ENCODE data around the gene RCBTB2. TPM values are rescaled to one million over a fixed set of nuclear protein-coding genes. Genes with fewer than 3 reads are reported as not detected.

Gene RCBTB2
- total RNA-seq, 1 donor from 2014 or later: 20.1 TPM

DNA sequence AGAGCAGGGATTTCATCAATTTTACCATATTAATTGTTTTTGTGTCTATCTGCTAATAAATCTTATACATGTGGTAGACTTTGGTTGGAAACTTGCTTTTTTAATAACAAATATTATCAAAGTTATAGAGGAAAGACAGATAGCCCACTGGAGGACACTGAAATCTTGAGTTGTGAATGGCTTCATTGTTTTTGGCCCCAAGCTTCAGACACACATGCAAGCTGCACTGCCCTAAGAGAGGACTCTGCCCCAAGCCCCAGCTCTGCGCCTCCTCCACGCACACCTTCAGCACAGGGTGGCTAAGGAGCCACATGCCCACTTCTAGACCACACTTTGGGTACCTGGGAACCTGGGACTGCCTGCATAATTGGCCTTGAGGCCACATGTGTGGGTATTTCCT, 35.2 kb downstream of the RCBTB2 start:
- H3K4me3 ChIP-seq: no peak overlapping the region
- intact Hi-C loops (cut with DNase I): no loop called here
- no peak for DNase-seq
- ATAC-seq: no peak
- H3K27me3 ChIP-seq (ENCODE audit: low read depth): no peaks in the 10 kb centered on the region
- H3K9me3 ChIP-seq: no peaks in the 10 kb centered on the region
- H3K27ac ChIP-seq: no peak overlapping the region
- H3K36me3 ChIP-seq: peaks cover 5% of the 10 kb centered on the region
- TF ChIP-seq, protein P1, sequence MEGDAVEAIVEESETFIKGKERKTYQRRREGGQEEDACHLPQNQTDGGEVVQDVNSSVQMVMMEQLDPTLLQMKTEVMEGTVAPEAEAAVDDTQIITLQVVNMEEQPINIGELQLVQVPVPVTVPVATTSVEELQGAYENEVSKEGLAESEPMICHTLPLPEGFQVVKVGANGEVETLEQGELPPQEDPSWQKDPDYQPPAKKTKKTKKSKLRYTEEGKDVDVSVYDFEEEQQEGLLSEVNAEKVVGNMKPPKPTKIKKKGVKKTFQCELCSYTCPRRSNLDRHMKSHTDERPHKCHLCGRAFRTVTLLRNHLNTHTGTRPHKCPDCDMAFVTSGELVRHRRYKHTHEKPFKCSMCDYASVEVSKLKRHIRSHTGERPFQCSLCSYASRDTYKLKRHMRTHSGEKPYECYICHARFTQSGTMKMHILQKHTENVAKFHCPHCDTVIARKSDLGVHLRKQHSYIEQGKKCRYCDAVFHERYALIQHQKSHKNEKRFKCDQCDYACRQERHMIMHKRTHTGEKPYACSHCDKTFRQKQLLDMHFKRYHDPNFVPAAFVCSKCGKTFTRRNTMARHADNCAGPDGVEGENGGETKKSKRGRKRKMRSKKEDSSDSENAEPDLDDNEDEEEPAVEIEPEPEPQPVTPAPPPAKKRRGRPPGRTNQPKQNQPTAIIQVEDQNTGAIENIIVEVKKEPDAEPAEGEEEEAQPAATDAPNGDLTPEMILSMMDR (IDR thresholded peaks at IDR 0.05): no peak
- peaks cover 17% of the 10 kb centered on the region for H3K4me1 ChIP-seq

DNA sequence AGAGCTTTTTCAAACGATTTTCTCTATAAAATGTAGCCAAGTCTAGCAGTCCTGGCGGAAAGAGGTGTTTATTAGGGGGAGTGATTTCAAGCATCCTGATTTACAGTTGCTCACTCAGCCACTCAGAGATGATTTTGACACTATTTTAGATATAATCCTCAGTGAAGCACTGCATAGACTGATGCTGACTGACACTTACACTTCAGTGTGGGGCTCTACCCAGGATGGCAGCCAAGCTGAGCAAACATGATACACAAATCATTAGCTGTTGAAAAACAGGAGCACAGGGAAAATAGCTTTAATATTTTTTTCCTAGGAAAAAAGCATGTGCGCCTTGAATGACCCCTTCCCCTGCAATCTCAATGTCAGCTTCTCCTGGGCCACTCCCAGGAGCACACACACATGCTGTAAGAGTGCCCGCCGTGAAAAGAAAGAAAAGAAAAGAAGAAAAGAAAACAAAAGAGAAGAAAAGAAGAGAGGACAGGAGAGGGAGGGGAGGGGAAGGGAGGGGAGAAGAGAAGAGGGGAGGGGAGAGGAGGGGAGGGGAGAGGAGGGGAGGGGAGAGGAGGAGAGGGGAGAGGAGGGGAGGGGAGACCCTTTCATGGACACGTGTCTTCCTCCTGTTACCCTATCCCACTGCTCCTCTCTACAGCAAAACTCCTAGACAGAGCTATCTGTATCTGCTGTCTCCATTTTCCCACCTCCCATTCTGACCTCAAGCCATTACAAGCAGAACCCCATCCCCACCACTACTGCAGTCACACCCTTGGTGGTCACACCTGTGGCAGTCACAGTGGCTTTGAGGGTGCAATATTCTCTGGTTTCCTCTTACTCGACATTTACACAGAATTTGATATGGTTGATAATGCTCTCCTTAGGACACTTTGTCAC, 36.4 kb downstream of the RCBTB2 start:
- intact Hi-C loops (cut with DNase I): no loop called here
- H3K36me3 ChIP-seq: peaks cover 5% of the 10 kb centered on the region
- no peak overlapping the region for H3K27ac ChIP-seq
- H3K27me3 ChIP-seq (ENCODE audit: low read depth): no peaks in the 10 kb centered on the region
- ATAC-seq (no peak), DNase-seq (no peak)
- TF ChIP-seq, protein P1 (IDR thresholded peaks at IDR 0.05): no peak
- H3K4me1 ChIP-seq: peaks cover 24% of the 10 kb centered on the region
- H3K9me3 ChIP-seq: no peaks in the 10 kb centered on the region
- no peak overlapping the region for H3K4me3 ChIP-seq

DNA sequence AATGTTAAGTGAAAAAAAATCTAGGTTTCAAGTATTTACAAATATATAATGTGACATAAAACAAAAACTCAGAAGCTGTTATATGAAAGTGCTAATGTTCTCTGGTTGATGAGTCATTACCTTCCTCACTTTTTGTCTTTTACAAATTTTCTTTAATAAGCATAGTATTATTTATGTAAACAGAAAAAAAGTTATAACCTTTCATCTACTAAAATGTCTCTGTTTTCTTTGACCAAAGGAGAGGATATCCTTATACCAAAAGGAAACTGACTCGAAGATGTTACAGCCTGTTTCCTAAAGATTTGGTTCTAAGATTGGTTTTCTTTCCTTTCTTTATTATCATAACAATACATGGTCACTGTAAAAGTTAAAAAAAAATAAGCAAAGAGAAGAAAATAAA, 38.0 kb downstream of the RCBTB2 start:
- TF ChIP-seq, protein P1 (IDR thresholded peaks at IDR 0.05): no peak
- Histone ChIP-seq H3K9me3 (no peaks in the 10 kb centered on the region), H3K4me1 (peaks cover 38% of the 10 kb centered on the region), H3K4me3 (no peak overlapping the region), H3K36me3 (peaks cover 7% of the 10 kb centered on the region), H3K27ac (no peak overlapping the region), H3K27me3 (ENCODE audit: low read depth) (no peaks in the 10 kb centered on the region)
- DNase-seq (no peak), ATAC-seq (no peak)
- intact Hi-C loops (cut with DNase I): no loop called here

DNA sequence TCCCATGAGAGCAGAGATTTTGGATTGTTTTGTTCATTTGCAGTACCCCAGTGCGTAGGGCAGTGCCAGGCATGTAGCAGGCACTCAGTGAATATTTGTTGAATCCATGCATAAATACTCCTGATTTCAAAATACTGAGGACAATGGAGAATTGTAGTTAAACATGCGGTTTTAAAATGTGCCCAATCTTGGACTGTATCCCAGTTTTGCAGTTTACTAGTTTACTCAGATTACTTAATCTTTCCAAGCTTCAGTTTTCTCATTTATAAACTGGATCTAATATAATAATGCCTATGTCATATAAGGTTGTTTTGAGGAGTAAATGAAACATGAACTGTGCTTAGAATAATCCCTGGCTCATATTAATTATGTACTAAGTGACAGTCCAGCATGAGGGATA, 39.0 kb downstream of the RCBTB2 start:
- Histone ChIP-seq H3K9me3 (no peaks in the 10 kb centered on the region), H3K27me3 (ENCODE audit: low read depth) (no peaks in the 10 kb centered on the region), H3K4me3 (no peak overlapping the region), H3K36me3 (peaks cover 11% of the 10 kb centered on the region), H3K27ac (no peak overlapping the region), H3K4me1 (peaks cover 40% of the 10 kb centered on the region)
- no peak for ATAC-seq
- DNase-seq: no peak
- TF ChIP-seq, protein P1 (IDR thresholded peaks at IDR 0.05): no peak
- intact Hi-C loops (cut with DNase I): no loop called here

DNA sequence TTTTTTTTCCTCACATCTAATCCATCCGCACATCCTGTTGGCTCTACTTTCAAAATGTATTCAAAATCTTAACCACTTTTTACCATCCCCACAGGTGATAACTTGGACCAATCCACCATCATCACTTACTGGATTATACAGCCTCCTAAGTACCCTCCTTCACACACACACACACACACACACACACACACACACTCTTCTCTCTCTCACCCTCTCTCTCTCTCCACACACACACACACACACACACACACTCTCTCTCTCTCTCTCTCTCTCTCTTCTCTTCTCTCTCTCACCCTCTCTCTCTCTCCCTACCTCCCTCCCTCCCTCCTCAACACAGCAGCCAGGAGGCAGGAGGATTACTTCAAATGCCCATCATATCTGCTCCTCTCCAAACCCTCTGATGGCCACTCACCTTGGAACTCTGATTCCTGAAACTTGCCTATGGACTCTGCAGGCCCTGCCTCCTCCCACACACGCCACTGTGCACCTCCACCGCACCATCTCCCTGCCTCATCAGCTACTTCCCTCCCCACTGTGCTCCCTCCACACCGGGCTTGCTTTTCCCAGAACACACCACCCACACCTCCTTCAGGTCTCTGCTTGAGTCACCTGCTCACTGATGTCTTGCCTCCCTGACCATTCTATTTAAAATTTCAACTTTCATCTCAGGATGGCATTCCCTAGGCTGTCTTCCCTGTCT, 39.7 kb downstream of the RCBTB2 start:
- Histone ChIP-seq H3K36me3 (peaks cover 8% of the 10 kb centered on the region), H3K27me3 (ENCODE audit: low read depth) (no peaks in the 10 kb centered on the region), H3K4me3 (peak overlapping the region; percentile 32), H3K4me1 (peaks cover 45% of the 10 kb centered on the region), H3K9me3 (no peaks in the 10 kb centered on the region), H3K27ac (peak overlapping the region; percentile 87)
- intact Hi-C loops (cut with DNase I): no loop called here
- ATAC-seq (peak; percentile 40 to 44), DNase-seq (no peak)
- TF ChIP-seq, protein P1 (IDR thresholded peaks at IDR 0.05): no peak

Measured in lower lobe of right lung (tissue), 2 donors.